Measurements from ENCODE around the gene CCDC146. TPM values are rescaled to one million over a fixed set of nuclear protein-coding genes. Genes with fewer than 3 reads are reported as not detected.

The CCDC146 gene
- total and polyA plus RNA-seq, 10 of the 15 experiments (the other 5 are each of a cell fraction or from before 2014, with no cell fraction given): 0.28 to 5.3 (median 1.3) TPM

DNA sequence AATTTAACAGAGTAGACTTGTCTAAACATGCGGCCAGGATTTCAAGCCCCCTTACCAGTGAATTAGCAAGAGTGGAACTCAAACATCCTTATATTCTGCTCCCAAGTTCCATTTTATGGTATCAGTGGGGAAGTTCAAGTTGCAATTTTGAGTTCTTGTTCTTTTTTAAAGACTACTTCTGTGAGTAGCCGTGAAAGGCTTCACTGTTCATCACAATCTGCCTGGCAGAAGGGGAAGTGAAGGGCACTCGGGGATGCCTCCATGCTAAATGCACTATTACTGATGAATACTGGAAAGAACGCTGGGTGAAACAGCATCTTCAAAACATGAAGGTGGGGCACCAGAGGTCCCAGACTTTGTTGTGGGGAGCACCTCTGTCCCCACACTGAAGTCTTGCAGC, 99.7 kb downstream of the CCDC146 start:
- ChIA-PET POLR2A (interaction anchor here (1.3 kb wide), 1 partner anchor 22 kb away, joined by 3 read pairs; the partner anchor contains the start of gene FGL2), SMC1A (ENCODE audit: uncharacterized antibody, unreplicated experiment) (no interaction called here), RAD21 (ENCODE audit: unreplicated experiment) (no interaction called here), CTCF (no interaction called here)
- 47% methylated on average over 4 of the region's 4 CpGs for WGBS (ENCODE audit: insufficient coverage, insufficient replicate concordance, low lambda C conversion rate, missing lambda C conversion rate)
- BruUV-seq (replicated peaks): no TSS peak
- H3K79me2 ChIP-seq (ENCODE audit: control insufficient read depth, insufficient read depth, low read length): no peaks in the 10 kb centered on the region
- no peaks in the 10 kb centered on the region for H4K20me1 ChIP-seq (ENCODE audit: control insufficient read depth, insufficient read depth)
- no peak for ATAC-seq
- in situ Hi-C loops (cut with MboI) (no loop called here), intact Hi-C loops (cut with micrococcal nuclease; ENCODE audit: unreplicated experiment) (loop anchor here (2.0 kb wide), 1 partner anchor 19 kb away; no protein-coding TSS in a partner anchor)
- H3K9ac ChIP-seq (ENCODE audit: control insufficient read depth, insufficient read depth, low read length): no peak overlapping the region
- H3K27ac ChIP-seq (ENCODE audit: control insufficient read depth, insufficient read depth): no peak overlapping the region
- H3K27me3 ChIP-seq (replicated peaks in 1 of 2; ENCODE audit: control insufficient read depth in 2 of 2, insufficient read depth in 2 of 2, low read length in 1 of 2): no peaks in the 10 kb centered on the region
- no peak for FAIRE-seq
- peaks cover 1% of the 10 kb centered on the region; the same call in 1 of the 3 replicates for H3K9me3 ChIP-seq (replicated peaks; ENCODE audit: control insufficient read depth, insufficient read depth, low read length)
- no peaks in the 10 kb centered on the region for H3K4me1 ChIP-seq (ENCODE audit: control insufficient read depth, insufficient read depth, low read length)
- no peaks in the 10 kb centered on the region for H3K36me3 ChIP-seq (ENCODE audit: control insufficient read depth in 2 of 2, insufficient read depth in 2 of 2, low read length in 1 of 2)
- H2AFZ ChIP-seq (ENCODE audit: control insufficient read depth, low read depth, low read length): no peak overlapping the region; the same call in 1 of the 2 replicates
- DNase-seq (ENCODE audit: low read depth, low spot score): no peak
- no peak for TF ChIP-seq ZNF622 (IDR thresholded peaks at IDR 0.05)
- no peak for TF ChIP-seq ZBTB4 (CRISPR knock-in tag; IDR thresholded peaks at IDR 0.05)
- TF ChIP-seq KAT2A (conservative IDR thresholded peaks at IDR 0.05; ENCODE audit: control insufficient read depth, low read depth, low read length): no peak
- TF ChIP-seq NFXL1 (IDR thresholded peaks at IDR 0.05; ENCODE audit: borderline replicate concordance): no peak
- H3K4me3 ChIP-seq: no peak overlapping the region
- H3K4me2 ChIP-seq (ENCODE audit: control insufficient read depth, insufficient read depth): no peak overlapping the region

All from GM12878 (cell line).